Ishikawa (cell line): Measurements from ENCODE around the gene CASD1.

ENCODE experiments used
- CEBPB ChIP-seq: IDR thresholded peaks from 2 replicates; pipeline ENCODE4 v1.6.1; 2012
- CREB1 ChIP-seq: IDR thresholded peaks from 2 replicates; pipeline ENCODE4 v1.6.1; 2012; ENCODE audit warnings: low read depth
- EGR1 ChIP-seq: IDR thresholded peaks from 2 replicates; pipeline ENCODE4 v1.6.1; 2012
- EP300 ChIP-seq: IDR thresholded peaks from 2 replicates; pipeline ENCODE4 v1.6.1; 2012; ENCODE audit warnings: borderline replicate concordance
- FOXM1 ChIP-seq: IDR thresholded peaks from 2 replicates; pipeline ENCODE4 v1.6.1; 2012; ENCODE audit warnings: low read depth, borderline replicate concordance
- NFIC ChIP-seq: IDR thresholded peaks from 2 replicates; pipeline ENCODE4 v1.6.1; 2012
- RAD21 ChIP-seq: IDR thresholded peaks from 2 replicates; pipeline ENCODE4 v1.6.1; 2012; ENCODE audit warnings: low read depth
- TAF1 ChIP-seq: IDR thresholded peaks from 2 replicates; pipeline ENCODE4 v1.6.1; 2012; ENCODE audit warnings: low read depth, mild to moderate bottlenecking
- TCF12 ChIP-seq: IDR thresholded peaks from 2 replicates; pipeline ENCODE4 v1.6.1; 2012; ENCODE audit warnings: low read depth
- TEAD4 ChIP-seq: IDR thresholded peaks from 2 replicates; pipeline ENCODE4 v1.6.1; 2012
- USF1 ChIP-seq: IDR thresholded peaks from 2 replicates; pipeline ENCODE4 v1.6.1; 2012
- YY1 ChIP-seq: IDR thresholded peaks from 2 replicates; pipeline ENCODE4 v1.6.1; 2012; ENCODE audit warnings: low read depth
- ZBTB7A ChIP-seq: IDR thresholded peaks from 2 replicates; pipeline ENCODE4 v1.6.1; 2012; ENCODE audit warnings: low read depth
- TF ChIP-seq, protein P1 (sequence below): IDR thresholded peaks from 2 replicates; pipeline ENCODE4 v1.6.1; 2012; ENCODE audit warnings: low read depth, mild to moderate bottlenecking
- TF ChIP-seq, protein P2 (sequence below): IDR thresholded peaks from 2 replicates; pipeline ENCODE4 v1.6.1; 2012

The CASD1 gene

GRCh38 chr7:94498918-94499317, 10.7 kb upstream of the CASD1 start:
- TF ChIP-seq FOXM1 (no peak), TAF1 (no peak), TCF12 (no peak), CEBPB (no peak), RAD21 (no peak), NFIC (no peak), USF1 (no peak), ZBTB7A (no peak), EGR1 (no peak), YY1 (no peak)
- TF ChIP-seq, protein P1, sequence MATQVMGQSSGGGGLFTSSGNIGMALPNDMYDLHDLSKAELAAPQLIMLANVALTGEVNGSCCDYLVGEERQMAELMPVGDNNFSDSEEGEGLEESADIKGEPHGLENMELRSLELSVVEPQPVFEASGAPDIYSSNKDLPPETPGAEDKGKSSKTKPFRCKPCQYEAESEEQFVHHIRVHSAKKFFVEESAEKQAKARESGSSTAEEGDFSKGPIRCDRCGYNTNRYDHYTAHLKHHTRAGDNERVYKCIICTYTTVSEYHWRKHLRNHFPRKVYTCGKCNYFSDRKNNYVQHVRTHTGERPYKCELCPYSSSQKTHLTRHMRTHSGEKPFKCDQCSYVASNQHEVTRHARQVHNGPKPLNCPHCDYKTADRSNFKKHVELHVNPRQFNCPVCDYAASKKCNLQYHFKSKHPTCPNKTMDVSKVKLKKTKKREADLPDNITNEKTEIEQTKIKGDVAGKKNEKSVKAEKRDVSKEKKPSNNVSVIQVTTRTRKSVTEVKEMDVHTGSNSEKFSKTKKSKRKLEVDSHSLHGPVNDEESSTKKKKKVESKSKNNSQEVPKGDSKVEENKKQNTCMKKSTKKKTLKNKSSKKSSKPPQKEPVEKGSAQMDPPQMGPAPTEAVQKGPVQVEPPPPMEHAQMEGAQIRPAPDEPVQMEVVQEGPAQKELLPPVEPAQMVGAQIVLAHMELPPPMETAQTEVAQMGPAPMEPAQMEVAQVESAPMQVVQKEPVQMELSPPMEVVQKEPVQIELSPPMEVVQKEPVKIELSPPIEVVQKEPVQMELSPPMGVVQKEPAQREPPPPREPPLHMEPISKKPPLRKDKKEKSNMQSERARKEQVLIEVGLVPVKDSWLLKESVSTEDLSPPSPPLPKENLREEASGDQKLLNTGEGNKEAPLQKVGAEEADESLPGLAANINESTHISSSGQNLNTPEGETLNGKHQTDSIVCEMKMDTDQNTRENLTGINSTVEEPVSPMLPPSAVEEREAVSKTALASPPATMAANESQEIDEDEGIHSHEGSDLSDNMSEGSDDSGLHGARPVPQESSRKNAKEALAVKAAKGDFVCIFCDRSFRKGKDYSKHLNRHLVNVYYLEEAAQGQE = no peak

GRCh38 chr7:94507462-94507861, 2.1 kb upstream of the CASD1 start:
- TF ChIP-seq CEBPB (no peak), ZBTB7A (no peak), TEAD4 (no peak), TCF12 (no peak), EGR1 (no peak), YY1 (no peak), CREB1 (no peak), TAF1 (no peak), NFIC (no peak), USF1 (no peak), EP300 (no peak), FOXM1 (no peak), RAD21 (no peak)
- TF ChIP-seq, protein P1 = no peak
- TF ChIP-seq, protein P2, sequence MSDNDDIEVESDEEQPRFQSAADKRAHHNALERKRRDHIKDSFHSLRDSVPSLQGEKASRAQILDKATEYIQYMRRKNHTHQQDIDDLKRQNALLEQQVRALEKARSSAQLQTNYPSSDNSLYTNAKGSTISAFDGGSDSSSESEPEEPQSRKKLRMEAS = no peak

DNA sequence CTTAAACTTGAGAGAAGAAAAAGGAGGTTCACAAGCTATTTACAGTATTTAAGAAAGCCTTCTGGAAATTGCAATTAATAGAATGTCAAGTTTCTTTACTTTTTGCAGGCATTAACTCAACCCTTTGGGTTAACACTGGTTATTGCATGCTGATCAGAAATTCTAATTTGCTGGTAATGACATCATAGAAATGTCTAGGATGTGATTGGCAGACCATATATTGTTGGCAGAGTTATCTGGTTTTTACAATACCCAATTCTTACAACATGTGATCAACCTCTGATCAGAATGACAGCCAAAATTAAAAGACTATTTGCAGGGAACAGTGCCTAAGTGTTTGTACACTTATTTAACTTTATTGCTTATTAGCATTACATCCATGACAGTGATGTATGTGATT, 1.6 kb upstream of the CASD1 start:
- TF ChIP-seq TAF1 (no peak), EP300 (no peak), ZBTB7A (no peak), TCF12 (no peak), YY1 (no peak), USF1 (no peak), FOXM1 (no peak), NFIC (no peak), CEBPB (no peak), RAD21 (no peak), CREB1 (no peak), TEAD4 (no peak), EGR1 (no peak)
- TF ChIP-seq, protein P2 = no peak
- TF ChIP-seq, protein P1 = no peak

DNA sequence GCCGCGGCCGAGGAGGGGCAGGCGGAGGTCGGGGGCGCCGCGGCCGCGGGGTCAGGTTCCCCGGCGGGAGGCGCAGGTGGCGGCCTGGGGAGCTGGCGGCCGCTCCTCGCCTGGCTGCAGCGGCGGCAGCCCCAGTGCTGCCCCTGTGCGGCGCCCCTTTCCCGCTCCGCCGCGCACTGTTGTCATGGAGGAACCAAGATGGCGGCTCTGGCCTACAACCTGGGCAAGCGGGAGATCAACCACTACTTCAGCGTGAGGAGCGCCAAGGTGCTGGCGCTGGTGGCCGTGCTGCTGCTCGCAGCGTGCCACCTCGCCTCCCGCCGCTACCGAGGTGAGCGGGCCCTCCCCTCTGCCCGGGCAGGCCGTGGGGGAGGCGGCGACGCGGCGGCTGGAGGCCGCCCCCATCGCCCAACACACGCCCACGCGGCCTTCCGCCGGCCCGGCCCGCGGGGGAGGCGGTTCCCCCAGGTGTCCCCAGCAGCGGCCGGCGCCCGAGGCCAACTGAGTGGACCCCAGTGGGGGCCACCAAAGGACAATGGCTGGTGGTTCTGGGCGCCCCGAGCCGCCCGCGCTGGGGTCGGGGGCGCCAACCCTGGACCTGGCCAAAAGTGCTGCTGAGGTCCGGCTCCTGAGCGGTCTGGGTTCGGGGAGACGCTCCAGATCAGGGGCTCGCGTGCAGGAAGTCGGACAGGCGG, 425 bp downstream of the CASD1 start:
- TF ChIP-seq YY1 = peak; percentile 94
- TF ChIP-seq EGR1 = peak; percentile 96
- TF ChIP-seq, protein P2 = peak; percentile 22; the same call in 1 of the 2 replicates
- TF ChIP-seq ZBTB7A = no peak; the same call in 1 of the 2 replicates
- TF ChIP-seq, protein P1 = no peak
- peak; percentile 76; the same call in 1 of the 2 replicates for TF ChIP-seq TAF1
